GM13977 (cell line): ENCODE results near the gene CLSTN2.

ENCODE experiments used
- DNase-seq: peaks from one replicate; pipeline ENCODE4 v3.0.0; 2012; ENCODE audit warnings: low spot score
- in situ Hi-C: fragments of 300-500 bp; cut with MboI; formaldehyde crosslinking; loops from one replicate; pipeline ENCODE4 v1.12.0; 2022; ENCODE audit warnings: low sequenced_read_pairs, low pct_unique_long_range_greater_than_20kb, mixed read lengths, inconsistent platforms; ENCODE audit not compliant: unreplicated experiment
- TF ChIP-seq, protein P1 (sequence below): IDR thresholded peaks from 2 replicates; pipeline ENCODE4 v1.5.1; 2012; ENCODE audit warnings: mild to moderate bottlenecking, control low read depth; ENCODE audit not compliant: insufficient read depth; ENCODE audit errors: extremely low read depth, missing control alignments

The CLSTN2 gene

GRCh38 chr3:140332131-140332530 is 397.1 kb downstream of the CLSTN2 start:
- no peak for DNase-seq
- in situ Hi-C loops = no loop called here
- TF ChIP-seq, protein P1, sequence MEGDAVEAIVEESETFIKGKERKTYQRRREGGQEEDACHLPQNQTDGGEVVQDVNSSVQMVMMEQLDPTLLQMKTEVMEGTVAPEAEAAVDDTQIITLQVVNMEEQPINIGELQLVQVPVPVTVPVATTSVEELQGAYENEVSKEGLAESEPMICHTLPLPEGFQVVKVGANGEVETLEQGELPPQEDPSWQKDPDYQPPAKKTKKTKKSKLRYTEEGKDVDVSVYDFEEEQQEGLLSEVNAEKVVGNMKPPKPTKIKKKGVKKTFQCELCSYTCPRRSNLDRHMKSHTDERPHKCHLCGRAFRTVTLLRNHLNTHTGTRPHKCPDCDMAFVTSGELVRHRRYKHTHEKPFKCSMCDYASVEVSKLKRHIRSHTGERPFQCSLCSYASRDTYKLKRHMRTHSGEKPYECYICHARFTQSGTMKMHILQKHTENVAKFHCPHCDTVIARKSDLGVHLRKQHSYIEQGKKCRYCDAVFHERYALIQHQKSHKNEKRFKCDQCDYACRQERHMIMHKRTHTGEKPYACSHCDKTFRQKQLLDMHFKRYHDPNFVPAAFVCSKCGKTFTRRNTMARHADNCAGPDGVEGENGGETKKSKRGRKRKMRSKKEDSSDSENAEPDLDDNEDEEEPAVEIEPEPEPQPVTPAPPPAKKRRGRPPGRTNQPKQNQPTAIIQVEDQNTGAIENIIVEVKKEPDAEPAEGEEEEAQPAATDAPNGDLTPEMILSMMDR = no peak

- DNase-seq = no peak
- TF ChIP-seq, protein P1 = no peak
- in situ Hi-C loops = no loop called here
These were observed 399.3 kb downstream of the CLSTN2 start for GRCh38 chr3:140334132-140334929.

DNA sequence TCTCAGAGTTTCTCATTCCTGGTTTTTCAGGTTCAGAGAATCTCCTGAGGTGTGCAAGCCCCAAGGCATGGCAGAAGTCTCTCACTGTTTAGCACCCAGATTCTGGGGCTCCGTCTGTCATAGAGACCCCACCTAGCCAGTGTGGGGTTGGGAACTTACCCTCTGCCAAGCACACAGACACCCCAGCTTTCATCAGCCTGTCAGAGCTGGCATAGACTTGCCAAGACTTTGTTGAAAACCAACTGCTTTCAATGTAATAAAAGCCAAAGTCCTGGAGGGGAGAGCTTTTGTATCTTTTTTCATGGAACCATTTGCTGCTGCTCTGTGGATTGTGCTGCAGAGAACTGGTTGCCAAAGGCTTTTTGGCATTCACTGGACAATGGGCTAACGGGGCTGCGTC is 401.5 kb downstream of the CLSTN2 start:
- no peak for DNase-seq
- in situ Hi-C loops = no loop called here
- TF ChIP-seq, protein P1 = no peak

GRCh38 chr3:140338916-140339315 is 403.9 kb downstream of the CLSTN2 start:
- TF ChIP-seq, protein P1 = no peak
- no peak for DNase-seq
- in situ Hi-C loops = no loop called here

DNA sequence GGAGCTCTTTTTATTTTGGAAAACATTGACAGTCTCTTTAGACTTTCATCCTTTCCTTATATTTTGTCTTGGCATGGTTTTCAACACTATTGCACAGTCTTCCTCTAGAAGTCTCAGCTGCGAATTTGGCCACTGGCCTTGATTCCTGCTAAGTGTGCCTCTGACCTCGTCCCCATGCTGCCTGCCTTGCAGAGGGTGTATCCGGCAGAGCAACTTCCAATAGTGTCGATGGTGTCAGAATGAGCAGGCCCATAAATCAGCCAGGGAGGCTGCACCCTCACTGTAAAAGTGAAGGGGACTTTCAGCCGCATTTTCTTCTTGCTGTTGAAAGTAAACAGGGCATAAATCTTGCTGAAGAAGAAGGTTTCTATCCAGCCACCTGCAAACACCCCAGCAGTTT is 406.2 kb downstream of the CLSTN2 start:
- TF ChIP-seq, protein P1 = no peak
- in situ Hi-C loops = no loop called here
- DNase-seq = no peak

DNA sequence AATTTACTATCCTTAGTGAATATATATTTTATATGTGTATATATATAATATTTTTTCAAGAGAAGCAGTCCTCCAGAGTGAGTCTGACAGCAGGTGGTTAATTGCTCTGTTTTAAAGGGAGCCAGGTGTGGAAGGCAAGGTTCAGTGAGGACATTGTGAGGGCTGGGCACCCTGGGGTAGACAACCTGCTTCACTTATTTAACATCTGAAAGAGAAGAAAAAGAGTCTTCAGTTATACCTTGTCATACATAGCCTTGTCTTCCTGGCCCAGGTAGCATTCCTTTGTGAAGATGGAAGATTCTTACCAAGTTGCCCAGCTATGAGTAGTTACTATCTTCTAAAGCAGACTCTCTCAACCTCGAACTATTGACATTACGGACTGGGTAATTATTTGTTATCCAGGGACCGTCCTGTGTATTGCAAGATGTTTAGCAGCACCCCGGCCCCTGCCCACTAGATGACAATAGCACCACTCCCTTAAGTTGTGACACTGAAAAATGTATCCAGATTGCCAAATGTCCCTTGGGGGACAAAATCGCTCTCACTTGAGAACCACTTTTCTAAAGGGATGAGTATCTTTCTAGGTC is 406.9 kb downstream of the CLSTN2 start:
- DNase-seq = no peak
- in situ Hi-C loops = no loop called here
- TF ChIP-seq, protein P1 = no peak
